Measurements from ENCODE around the gene CDH23.

DNA sequence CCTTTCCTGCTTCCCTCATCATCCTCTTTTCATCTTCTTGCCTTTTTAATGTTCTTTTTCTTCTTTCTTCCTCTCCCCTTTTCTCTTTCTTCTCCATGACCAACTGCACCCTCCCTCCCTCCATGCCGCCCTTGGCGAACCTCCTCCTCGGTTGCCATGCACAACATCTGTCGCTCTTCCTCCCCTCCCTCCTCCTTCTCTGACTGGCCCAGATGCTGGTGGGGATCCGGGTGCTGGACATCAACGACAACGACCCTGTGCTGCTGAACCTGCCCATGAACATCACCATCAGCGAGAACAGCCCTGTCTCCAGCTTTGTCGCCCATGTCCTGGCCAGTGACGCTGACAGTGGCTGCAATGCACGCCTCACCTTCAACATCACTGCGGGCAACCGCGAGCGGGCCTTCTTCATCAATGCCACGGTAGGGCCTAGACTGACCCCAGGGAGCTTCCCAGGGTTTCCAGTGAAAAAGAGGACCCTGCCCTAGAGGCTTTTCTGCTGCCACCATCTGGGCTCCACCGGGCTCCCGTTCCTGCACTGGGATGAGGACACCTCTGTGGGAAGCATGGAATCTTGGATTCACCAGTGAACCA is 388.1 kb downstream of the CDH23 start:
- TF ChIP-seq EZH2 (IDR thresholded peaks at IDR 0.05; ENCODE audit: insufficient read depth, poor library complexity, severe bottlenecking) (no peak), EZH2phosphoT487 (IDR thresholded peaks at IDR 0.05; ENCODE audit: insufficient read depth, low read depth) (no peak)

All from GM23248 (cell line).